HL-60 (cell line): ENCODE data around the gene KRT39.

Source experiments
- CTCF ChIP-seq: IDR thresholded peaks from one replicate; pipeline ENCODE4 v1.5.1; 2011; ENCODE audit warnings: low read length, control low read depth, inconsistent platforms; ENCODE audit not compliant: insufficient read depth
- GABPA ChIP-seq: IDR thresholded peaks from 2 replicates; pipeline ENCODE4 v1.6.1; 2012; ENCODE audit warnings: low read depth
- POLR2AphosphoS5 ChIP-seq: IDR thresholded peaks from 2 replicates; pipeline ENCODE4 v1.6.1; 2012; ENCODE audit warnings: low read depth
- REST ChIP-seq: IDR thresholded peaks from 2 replicates; pipeline ENCODE4 v1.6.1; 2012; ENCODE audit warnings: low read depth; ENCODE audit not compliant: insufficient replicate concordance

- TF ChIP-seq CTCF (no peak), POLR2AphosphoS5 (no peak), REST (no peak), GABPA (no peak)
Measured at GRCh38 chr17:40992666-40993065, 25.9 kb upstream of the KRT39 start.
